Measurements from ENCODE around the gene ABCA12.

Gene ABCA12

DNA sequence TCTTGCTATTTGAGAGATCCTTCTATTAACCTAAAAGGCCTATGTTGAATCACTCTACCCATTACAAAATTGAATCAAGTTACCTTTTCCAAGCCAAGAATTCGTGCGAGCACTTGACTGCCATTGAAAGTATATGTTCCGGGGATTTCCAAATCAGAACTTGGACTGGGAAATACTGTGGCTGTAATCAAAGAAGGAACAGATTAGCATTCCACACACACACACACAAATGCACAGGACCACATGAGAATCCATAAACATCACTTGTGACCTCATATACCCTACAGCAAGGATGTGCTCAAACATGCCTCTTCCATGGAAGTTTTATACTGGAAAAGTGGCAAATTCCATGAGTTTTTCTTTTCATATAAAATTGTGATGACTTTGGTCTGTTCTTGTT is 86.0 kb downstream of the ABCA12 start:
- H3K4me1 ChIP-seq (ENCODE audit: insufficient read depth, low read length, severe bottlenecking) = no peaks in the 10 kb centered on the region
- no peaks in the 10 kb centered on the region for H3K27me3 ChIP-seq (ENCODE audit: insufficient read depth, low read length)
- H3K4me3 ChIP-seq (ENCODE audit: low read depth, low read length, poor library complexity, severe bottlenecking) = no peak overlapping the region
- no peaks in the 10 kb centered on the region for H3K9me2 ChIP-seq (ENCODE audit: low read depth, low read length)
- TF ChIP-seq EZH2 (IDR thresholded peaks at IDR 0.05; ENCODE audit: borderline replicate concordance, low read length) = no peak
- TF ChIP-seq, protein P1, sequence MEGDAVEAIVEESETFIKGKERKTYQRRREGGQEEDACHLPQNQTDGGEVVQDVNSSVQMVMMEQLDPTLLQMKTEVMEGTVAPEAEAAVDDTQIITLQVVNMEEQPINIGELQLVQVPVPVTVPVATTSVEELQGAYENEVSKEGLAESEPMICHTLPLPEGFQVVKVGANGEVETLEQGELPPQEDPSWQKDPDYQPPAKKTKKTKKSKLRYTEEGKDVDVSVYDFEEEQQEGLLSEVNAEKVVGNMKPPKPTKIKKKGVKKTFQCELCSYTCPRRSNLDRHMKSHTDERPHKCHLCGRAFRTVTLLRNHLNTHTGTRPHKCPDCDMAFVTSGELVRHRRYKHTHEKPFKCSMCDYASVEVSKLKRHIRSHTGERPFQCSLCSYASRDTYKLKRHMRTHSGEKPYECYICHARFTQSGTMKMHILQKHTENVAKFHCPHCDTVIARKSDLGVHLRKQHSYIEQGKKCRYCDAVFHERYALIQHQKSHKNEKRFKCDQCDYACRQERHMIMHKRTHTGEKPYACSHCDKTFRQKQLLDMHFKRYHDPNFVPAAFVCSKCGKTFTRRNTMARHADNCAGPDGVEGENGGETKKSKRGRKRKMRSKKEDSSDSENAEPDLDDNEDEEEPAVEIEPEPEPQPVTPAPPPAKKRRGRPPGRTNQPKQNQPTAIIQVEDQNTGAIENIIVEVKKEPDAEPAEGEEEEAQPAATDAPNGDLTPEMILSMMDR (IDR thresholded peaks at IDR 0.05; ENCODE audit: low read length) = no peak
- no peak overlapping the region for H3K4me2 ChIP-seq (ENCODE audit: low read length)
- no peaks in the 10 kb centered on the region for H4K20me1 ChIP-seq (ENCODE audit: insufficient read depth, low read length)
- H3F3A ChIP-seq (ENCODE audit: insufficient read depth, low read length) = no peaks in the 10 kb centered on the region
- no peaks in the 10 kb centered on the region for H3K9me3 ChIP-seq (ENCODE audit: low read length)
- H3K79me2 ChIP-seq (ENCODE audit: insufficient read depth, low read length) = no peaks in the 10 kb centered on the region
- no peak overlapping the region for H3K27ac ChIP-seq (ENCODE audit: low read depth, low read length, poor library complexity, severe bottlenecking)
- H3K9ac ChIP-seq (ENCODE audit: low read length) = no peak overlapping the region
- no peaks in the 10 kb centered on the region for H3K36me3 ChIP-seq (ENCODE audit: insufficient read depth, low read length)
- H2AFZ ChIP-seq (ENCODE audit: low read length) = no peak overlapping the region

- Histone ChIP-seq H3K27ac (ENCODE audit: low read depth, low read length, poor library complexity, severe bottlenecking) (no peak overlapping the region), H3F3A (ENCODE audit: insufficient read depth, low read length) (no peaks in the 10 kb centered on the region), H2AFZ (ENCODE audit: low read length) (no peak overlapping the region), H3K9ac (ENCODE audit: low read length) (no peak overlapping the region), H3K4me2 (ENCODE audit: low read length) (no peak overlapping the region), H3K79me2 (ENCODE audit: insufficient read depth, low read length) (no peaks in the 10 kb centered on the region), H3K9me2 (ENCODE audit: low read depth, low read length) (no peaks in the 10 kb centered on the region), H3K27me3 (ENCODE audit: insufficient read depth, low read length) (no peaks in the 10 kb centered on the region), H3K4me3 (ENCODE audit: low read depth, low read length, poor library complexity, severe bottlenecking) (no peak overlapping the region), H4K20me1 (ENCODE audit: insufficient read depth, low read length) (no peaks in the 10 kb centered on the region), H3K36me3 (ENCODE audit: insufficient read depth, low read length) (no peaks in the 10 kb centered on the region), H3K4me1 (ENCODE audit: insufficient read depth, low read length, severe bottlenecking) (no peaks in the 10 kb centered on the region), H3K9me3 (ENCODE audit: low read length) (no peaks in the 10 kb centered on the region)
- TF ChIP-seq, protein P1 (IDR thresholded peaks at IDR 0.05; ENCODE audit: low read length) = no peak
- no peak for TF ChIP-seq EZH2 (IDR thresholded peaks at IDR 0.05; ENCODE audit: borderline replicate concordance, low read length)
These were observed 89.1 kb downstream of the ABCA12 start for GRCh38 chr2:215049341-215049740.

GRCh38 chr2:215038421-215038820 is 100.0 kb downstream of the ABCA12 start:
- Histone ChIP-seq H3K9me2 (ENCODE audit: low read depth, low read length) (no peaks in the 10 kb centered on the region), H2AFZ (ENCODE audit: low read length) (no peak overlapping the region)

More at GRCh38 chr2:215038421-215038820, 100.0 kb downstream of the ABCA12 start:
- Histone ChIP-seq H3K27ac (ENCODE audit: low read depth, low read length, poor library complexity, severe bottlenecking) (no peak overlapping the region), H3K4me1 (ENCODE audit: insufficient read depth, low read length, severe bottlenecking) (no peaks in the 10 kb centered on the region), H3F3A (ENCODE audit: insufficient read depth, low read length) (no peaks in the 10 kb centered on the region), H3K9me3 (ENCODE audit: low read length) (no peaks in the 10 kb centered on the region), H3K4me3 (ENCODE audit: low read depth, low read length, poor library complexity, severe bottlenecking) (no peak overlapping the region), H3K27me3 (ENCODE audit: insufficient read depth, low read length) (no peaks in the 10 kb centered on the region), H3K9ac (ENCODE audit: low read length) (no peak overlapping the region), H3K79me2 (ENCODE audit: insufficient read depth, low read length) (no peaks in the 10 kb centered on the region), H3K36me3 (ENCODE audit: insufficient read depth, low read length) (no peaks in the 10 kb centered on the region), H3K4me2 (ENCODE audit: low read length) (no peak overlapping the region), H4K20me1 (ENCODE audit: insufficient read depth, low read length) (no peaks in the 10 kb centered on the region)
- no peak for TF ChIP-seq EZH2 (IDR thresholded peaks at IDR 0.05; ENCODE audit: borderline replicate concordance, low read length)
- TF ChIP-seq, protein P1 (IDR thresholded peaks at IDR 0.05; ENCODE audit: low read length) = no peak
